ENCODE data around the gene A4GALT.

Gene A4GALT

DNA sequence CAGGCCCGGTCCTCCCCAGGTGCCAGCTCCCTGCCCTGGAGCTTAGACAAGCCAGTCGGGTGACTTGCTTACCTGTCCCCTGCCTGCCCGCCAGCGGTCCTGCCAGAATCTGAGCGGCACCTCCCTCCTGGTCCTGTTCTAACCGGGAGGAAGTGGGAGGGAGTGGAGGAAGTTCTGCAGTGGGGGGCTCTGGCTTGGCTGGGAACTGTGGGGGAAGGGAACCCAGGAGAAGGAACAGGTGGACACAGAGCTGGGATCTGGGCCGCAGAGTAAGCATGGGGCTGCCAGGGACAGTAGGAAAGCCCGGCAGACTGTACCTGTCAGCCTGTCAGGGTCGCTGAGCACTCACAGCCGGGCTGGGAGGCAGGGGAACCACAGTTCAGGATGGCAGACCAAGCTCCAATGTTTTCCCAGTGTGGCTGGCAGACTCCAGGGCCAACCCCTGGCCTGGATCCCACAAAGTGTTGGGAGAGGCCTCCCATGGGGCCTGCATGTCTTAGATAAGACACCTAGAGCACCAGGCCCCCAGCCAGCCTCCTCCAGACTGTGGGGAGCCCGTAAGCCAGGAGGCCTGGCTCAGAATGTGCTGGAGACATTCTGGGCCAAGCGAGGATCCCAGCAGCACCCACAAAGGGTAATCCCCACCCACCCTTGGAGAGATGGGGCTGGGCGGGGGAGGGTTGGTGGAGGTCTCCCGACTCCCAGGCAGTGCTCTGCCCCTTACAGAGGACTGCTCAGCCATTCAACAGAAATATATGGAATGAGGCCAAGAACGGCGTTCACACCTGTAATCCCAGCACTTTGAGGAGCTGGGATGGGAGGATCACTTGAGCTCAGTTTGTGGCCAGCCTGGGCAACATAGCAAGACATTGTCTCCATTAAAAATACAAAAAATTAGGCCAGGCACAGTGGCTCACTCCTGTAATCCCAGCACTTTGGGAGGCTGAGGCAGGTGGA lies 73.8 kb downstream of the A4GALT start:
- no peak for DNase-seq

GRCh38 chr22:42645938-42646568 lies 74.6 kb downstream of the A4GALT start:
- no peak for DNase-seq

GRCh38 chr22:42645341-42645937 lies 75.2 kb downstream of the A4GALT start:
- peak; percentile 44 for DNase-seq

DNA sequence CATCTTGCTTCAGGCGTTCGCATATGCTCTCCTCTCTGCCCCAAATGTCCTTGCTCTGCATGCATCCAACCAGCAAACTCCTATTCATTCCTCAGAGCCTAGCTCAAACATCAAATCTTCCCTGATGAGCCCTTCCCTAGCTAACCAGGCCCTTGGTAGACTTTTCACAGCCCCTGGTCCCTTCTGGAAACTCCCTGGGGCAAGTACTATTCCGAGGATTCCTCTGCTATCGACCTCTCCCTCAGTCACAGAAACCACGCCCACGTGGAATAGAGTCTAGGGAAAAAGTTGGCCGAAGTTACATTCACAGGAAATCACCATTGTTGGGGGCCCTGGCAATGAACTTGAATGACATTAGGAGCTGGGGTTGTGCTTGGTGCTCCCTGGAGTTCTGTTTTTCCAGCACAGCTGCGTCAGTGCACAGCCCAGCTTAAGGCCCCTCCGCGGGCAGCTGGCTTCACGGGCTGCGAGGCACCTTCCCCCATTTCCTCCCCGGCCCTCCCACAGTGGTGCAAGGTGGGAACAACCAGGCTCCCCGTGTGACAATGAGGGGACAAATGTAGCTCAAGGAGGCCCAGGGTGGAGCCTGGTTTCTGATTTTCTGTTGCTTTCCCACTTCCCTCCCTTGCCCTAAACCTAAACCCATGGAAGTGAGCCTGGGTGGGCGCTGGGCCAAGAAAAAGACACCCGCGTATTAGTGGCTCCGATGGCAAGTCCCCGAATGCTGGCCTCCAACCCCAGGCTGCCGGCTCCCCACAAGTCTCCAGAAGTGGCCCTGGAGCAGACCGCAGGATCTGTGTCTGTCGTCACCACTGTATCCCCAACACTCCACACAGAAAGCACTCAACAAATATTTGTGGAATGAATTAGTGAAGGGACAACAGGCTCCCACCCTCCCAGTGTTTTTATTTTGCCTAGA lies 76.0 kb downstream of the A4GALT start:
- DNase-seq = no peak

GRCh38 chr22:42643634-42644421 lies 76.8 kb downstream of the A4GALT start:
- no peak for DNase-seq

DNA sequence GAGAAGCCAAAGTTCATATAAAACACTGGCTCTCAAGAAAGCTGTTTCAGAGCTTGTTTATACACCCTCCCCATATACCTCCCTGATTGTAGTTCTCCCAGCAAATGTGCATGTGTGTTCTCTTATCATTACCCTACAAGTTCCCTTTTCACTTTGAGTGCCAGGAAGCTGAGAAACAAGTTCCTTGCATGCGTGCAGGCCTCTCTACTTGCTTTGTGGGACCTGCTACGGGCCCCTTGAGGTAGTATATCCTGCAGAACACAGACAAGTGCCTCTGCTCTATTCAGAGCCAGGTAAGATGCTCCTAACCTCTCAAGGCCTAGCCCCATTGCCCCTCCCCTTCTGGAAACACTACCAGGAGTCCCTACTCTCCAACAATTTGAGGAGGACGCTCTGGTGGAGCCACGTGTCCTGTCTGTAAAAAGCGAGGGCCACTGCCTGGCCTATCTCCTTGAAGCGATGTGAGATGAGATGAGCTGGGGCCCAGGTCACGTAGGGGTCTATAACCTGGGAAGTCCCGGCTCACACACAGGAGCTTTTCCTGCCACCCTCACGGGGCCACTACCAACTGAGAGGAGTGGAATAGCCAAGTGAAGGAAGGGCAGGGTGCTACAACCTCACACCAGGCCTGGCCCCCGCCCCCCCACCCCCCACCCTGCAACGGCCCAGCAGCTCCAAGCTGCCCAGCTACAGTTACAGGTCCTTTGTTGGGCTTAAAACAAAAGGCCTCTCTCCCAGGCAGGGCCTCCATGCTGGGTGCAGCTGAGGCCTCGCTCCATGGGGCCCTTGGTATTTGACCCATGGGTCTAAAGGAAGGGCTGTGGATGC lies 77.7 kb downstream of the A4GALT start:
- DNase-seq = no peak
